Suppressor macrophage treated with lipopolysaccharide for 1 hour (primary cell): ENCODE measurements around the gene GRB2.

Experiments used
- DNase-seq, 3 donors: peaks; one replicate each; pipeline ENCODE4 v3.0.0-alpha.2; 2020 to 2022

The GRB2 gene

GRCh38 chr17:75272848-75273184 lies 132.7 kb downstream of the GRB2 start:
- no peak for DNase-seq

GRCh38 chr17:75271955-75272847 lies 133.3 kb downstream of the GRB2 start:
- no peak for DNase-seq

GRCh38 chr17:75271233-75271954 lies 134.1 kb downstream of the GRB2 start:
- DNase-seq, result peak; percentile 92 to 97 (median 95)

- no peak for DNase-seq
These were observed 134.6 kb downstream of the GRB2 start, which contains the start of gene MIF4GD for GRCh38 chr17:75270966-75271232. Gene MIF4GD, minus strand, starts transcription at chr17:75271231. Its CDS starts 1,036 bp downstream, at chr17:75270195.

- DNase-seq, result peak; percentile 86 to 94 (median 87)
These were observed 135.1 kb downstream of the GRB2 start for GRCh38 chr17:75270218-75270965.

GRCh38 chr17:75269844-75270217 lies 135.6 kb downstream of the GRB2 start:
- peak in 1 of 3 donors; percentile 49 for DNase-seq
